Erythroblast (primary cell): Measurements from ENCODE around the gene RETREG1.

ENCODE experiments used
- GATA1 ChIP-seq: IDR thresholded peaks from 2 replicates; pipeline ENCODE4 v1.6.1; 2011; ENCODE audit warnings: low read depth, mild to moderate bottlenecking, control low read depth, low read length, moderate library complexity
- POLR2A ChIP-seq: IDR thresholded peaks from 2 replicates; pipeline ENCODE4 v1.6.1; 2011; ENCODE audit warnings: mild to moderate bottlenecking, low read length

DNA sequence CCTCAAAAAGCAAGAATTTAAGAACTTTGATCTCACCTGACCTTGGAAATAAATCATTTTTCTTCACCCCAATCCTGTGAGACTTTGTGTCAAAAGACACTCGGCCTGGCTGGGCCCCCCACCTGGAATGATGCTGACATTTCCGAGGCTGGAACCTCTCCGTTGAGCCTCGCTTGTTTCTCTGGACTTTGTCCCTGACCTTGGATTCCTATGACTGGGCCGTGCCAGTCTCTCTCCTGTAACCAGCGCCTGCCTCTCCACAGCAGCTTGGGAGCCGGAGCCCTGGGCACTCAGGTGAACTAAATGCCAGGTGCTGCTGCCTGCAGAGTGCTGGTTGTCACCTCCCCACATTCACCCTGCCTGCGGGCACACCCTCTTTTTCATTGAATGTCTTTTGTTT is 62.7 kb downstream of the RETREG1 start:
- TF ChIP-seq POLR2A, result no peak
- no peak for TF ChIP-seq GATA1
